ENCODE results near the gene POLR1A. TPM values are rescaled to one million over a fixed set of nuclear protein-coding genes. Genes with fewer than 3 reads are reported as not detected.

The POLR1A gene
- total and polyA plus RNA-seq, 2 donors (not counting 3 experiments of a cell fraction or from before 2014, with no cell fraction given): 7.6 to 40.7 TPM

DNA sequence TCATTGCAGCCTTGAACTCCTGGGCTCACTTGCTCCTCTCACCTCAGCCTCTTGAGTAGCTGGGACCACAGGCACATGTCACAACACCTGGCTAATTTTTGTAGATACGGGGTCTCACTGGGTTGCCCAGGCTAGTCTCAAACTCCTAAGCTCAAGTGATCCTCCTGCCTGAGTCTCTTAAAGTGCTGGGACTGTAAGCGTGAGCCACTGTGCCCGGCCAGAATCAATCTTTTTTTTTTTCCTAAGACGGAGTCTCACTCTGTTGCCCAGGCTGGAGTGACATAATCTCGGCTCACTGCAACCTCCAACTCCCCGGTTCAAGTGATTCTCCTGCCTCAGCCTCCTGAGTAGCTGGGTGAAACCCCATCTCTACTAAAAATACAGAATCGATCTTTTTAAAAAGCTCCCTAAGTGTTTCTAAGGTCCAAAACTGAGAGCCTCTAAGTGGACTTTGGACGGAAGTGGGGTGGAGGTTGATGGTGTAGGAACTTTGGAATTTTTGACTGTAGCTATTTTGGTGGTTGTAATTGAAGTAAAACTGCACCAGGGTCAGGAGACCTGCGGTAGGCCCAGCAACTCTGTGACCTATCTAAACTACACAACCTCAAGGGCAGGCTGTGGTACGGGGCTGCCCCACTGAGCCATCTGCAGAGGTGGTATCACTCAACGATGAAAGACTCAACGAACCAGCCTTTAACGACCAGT, 82.9 kb downstream of the POLR1A start:
- dilution Hi-C loops (cut with MboI; ENCODE audit: extremely low pct_ligation_motif_present, low sequenced_read_pairs) (no loop called here), intact Hi-C loops (cut with micrococcal nuclease) (no loop called here)
- Histone ChIP-seq H3K27ac (ENCODE audit: insufficient read depth, low read depth, low read length) (no peak overlapping the region), H4K20me1 (replicated peaks; ENCODE audit: control insufficient read depth, extremely low read depth, insufficient read depth, low read length) (no peaks in the 10 kb centered on the region), H3K4me1 (ENCODE audit: control insufficient read depth, extremely low read depth, insufficient read depth, low read length) (peaks cover 12% of the 10 kb centered on the region), H2AFZ (ENCODE audit: low read depth, low read length) (no peak overlapping the region), H3K79me2 (ENCODE audit: control insufficient read depth, insufficient read depth, low read length) (no peaks in the 10 kb centered on the region), H3K9me3 (replicated peaks; ENCODE audit: control insufficient read depth, insufficient read depth, low read length) (no peaks in the 10 kb centered on the region), H3K27me3 (ENCODE audit: control insufficient read depth in 2 of 2, insufficient read depth in 2 of 2, low read length in 2 of 2) (no peaks in the 10 kb centered on the region), H3K9me1 (replicated peaks; ENCODE audit: control insufficient read depth, extremely low read depth, insufficient read depth, low read length) (no peaks in the 10 kb centered on the region), H3K9ac (replicated peaks; ENCODE audit: extremely low read depth, insufficient read depth, low read length) (no peak overlapping the region), H3K4me3 (replicated peaks in 1 of 3; ENCODE audit: insufficient read depth in 1 of 3, low read depth in 1 of 3, low read length in 3 of 3) (no peak overlapping the region), H3K4me2 (ENCODE audit: insufficient read depth, low read length) (no peak overlapping the region), H3K36me3 (ENCODE audit: control insufficient read depth in 2 of 2, extremely low read depth in 1 of 2, insufficient read depth in 2 of 2, low read length in 2 of 2) (peaks cover 2 to 9% of the 10 kb centered on the region in 2 experiments)
- ChIA-PET POLR2A (no interaction called here), CTCF (interaction anchor here (0.9 to 3.6 kb wide), 6 partner anchors 14 to 274 kb away, joined by 3 to 19 read pairs (median 8); no protein-coding TSS in a partner anchor)
- TF ChIP-seq GATA2 (IDR thresholded peaks at IDR 0.05; ENCODE audit: insufficient read depth, insufficient read length, low read depth, low read length): no peak
- TF ChIP-seq POLR2AphosphoS5 (IDR thresholded peaks at IDR 0.05; ENCODE audit: insufficient read depth, low read depth, low read length): no peak
- no peak for TF ChIP-seq MYC (IDR thresholded peaks at IDR 0.05; ENCODE audit: low read depth, low read length)
- TF ChIP-seq, protein P1, sequence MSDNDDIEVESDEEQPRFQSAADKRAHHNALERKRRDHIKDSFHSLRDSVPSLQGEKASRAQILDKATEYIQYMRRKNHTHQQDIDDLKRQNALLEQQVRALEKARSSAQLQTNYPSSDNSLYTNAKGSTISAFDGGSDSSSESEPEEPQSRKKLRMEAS (IDR thresholded peaks at IDR 0.05; ENCODE audit: insufficient read depth, insufficient read length): no peak
- TF ChIP-seq POLR2A (IDR thresholded peaks at IDR 0.05; ENCODE audit: low read depth, low read length): no peak
- TF ChIP-seq EZH2 (IDR thresholded peaks at IDR 0.05; ENCODE audit: borderline replicate concordance, low read depth, low read length, severe bottlenecking): no peak
- TF ChIP-seq, protein P2, sequence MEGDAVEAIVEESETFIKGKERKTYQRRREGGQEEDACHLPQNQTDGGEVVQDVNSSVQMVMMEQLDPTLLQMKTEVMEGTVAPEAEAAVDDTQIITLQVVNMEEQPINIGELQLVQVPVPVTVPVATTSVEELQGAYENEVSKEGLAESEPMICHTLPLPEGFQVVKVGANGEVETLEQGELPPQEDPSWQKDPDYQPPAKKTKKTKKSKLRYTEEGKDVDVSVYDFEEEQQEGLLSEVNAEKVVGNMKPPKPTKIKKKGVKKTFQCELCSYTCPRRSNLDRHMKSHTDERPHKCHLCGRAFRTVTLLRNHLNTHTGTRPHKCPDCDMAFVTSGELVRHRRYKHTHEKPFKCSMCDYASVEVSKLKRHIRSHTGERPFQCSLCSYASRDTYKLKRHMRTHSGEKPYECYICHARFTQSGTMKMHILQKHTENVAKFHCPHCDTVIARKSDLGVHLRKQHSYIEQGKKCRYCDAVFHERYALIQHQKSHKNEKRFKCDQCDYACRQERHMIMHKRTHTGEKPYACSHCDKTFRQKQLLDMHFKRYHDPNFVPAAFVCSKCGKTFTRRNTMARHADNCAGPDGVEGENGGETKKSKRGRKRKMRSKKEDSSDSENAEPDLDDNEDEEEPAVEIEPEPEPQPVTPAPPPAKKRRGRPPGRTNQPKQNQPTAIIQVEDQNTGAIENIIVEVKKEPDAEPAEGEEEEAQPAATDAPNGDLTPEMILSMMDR (IDR thresholded peaks at IDR 0.05; ENCODE audit: extremely low read depth in 1 of 2, insufficient read depth in 1 of 2, low read depth in 1 of 2, low read length in 2 of 2): no peak
- TF ChIP-seq FOS (IDR thresholded peaks at IDR 0.05; ENCODE audit: borderline replicate concordance, insufficient read depth, low read length): no peak
- TF ChIP-seq JUN (IDR thresholded peaks at IDR 0.05; ENCODE audit: borderline replicate concordance, insufficient read depth, insufficient read length, low read depth): no peak
- no peak for DNase-seq (ENCODE audit: low read depth, low spot score)
- no TSS peak for BruUV-seq (replicated peaks)
- no peak for FAIRE-seq

Measured in endothelial cell of umbilical vein (primary cell).